GM04503 (cell line): ENCODE results near the gene FRMD4B.

Source experiments
- DNase-seq: peaks from one replicate; pipeline ENCODE4 v3.0.0-alpha.2; 2012; ENCODE audit warnings: low read depth

Gene FRMD4B

DNA sequence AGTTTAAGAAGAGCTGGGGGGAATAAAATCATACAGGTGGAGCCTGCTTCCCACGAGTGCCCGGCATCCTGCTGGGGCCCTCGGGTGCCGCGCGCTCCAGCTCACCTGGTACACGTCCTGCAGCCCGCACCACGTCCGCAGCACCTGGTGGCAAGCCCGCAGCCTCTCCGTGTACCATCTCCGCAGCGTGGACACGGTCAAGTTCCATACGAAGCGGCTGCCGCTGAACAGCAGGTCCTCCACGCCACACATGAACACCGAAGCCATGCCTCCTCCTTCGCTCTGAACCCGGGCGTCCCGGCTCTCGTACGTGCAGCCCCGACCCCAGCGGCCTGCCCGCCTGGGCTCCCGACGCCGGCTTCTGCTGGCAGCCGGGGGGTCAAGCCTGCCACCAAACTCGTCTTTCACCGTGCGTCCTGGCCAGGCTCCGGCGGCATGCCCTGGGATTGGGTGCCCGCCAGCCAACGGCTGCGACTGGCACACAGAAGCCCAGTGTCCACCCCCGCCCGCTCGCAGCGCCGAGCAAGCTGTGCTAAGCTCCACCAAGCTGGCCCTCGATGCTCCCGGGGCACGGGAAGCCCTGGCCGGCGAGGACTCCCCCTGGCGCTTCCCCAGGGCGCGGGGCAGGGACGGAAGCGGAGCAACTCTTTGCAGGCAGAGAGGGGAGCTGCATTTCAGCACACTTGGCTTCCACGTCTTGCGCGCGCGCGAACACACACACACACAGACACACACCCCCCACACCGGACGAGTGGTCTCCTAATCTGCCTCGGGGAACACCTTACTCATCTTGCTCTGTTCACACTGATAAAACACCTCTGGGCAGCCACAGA, at the start of gene FRMD4B:
Gene FRMD4B, minus strand, starts transcription at position 366 of the 833 bp plus-strand sequence. Its CDS starts 99 bp downstream, at position 267.
- DNase-seq = no peak

DNA sequence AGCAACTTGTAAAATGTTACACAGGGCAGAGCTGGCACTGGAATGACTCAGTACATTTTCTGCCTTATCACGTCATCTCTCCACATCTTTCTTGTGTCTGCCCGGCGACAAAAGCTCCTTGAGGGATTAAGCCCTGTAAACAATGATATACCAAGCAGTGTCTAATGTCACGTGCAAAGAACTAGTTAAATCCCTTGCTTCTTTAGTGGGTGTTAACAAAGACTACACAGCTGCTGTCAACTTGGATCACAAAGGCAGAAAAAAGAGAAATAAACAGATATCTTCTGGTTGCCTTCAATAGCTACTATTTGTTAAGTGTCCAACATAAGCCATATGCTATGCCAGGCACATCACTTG, 48.1 kb upstream of the FRMD4B start:
- no peak for DNase-seq

DNA sequence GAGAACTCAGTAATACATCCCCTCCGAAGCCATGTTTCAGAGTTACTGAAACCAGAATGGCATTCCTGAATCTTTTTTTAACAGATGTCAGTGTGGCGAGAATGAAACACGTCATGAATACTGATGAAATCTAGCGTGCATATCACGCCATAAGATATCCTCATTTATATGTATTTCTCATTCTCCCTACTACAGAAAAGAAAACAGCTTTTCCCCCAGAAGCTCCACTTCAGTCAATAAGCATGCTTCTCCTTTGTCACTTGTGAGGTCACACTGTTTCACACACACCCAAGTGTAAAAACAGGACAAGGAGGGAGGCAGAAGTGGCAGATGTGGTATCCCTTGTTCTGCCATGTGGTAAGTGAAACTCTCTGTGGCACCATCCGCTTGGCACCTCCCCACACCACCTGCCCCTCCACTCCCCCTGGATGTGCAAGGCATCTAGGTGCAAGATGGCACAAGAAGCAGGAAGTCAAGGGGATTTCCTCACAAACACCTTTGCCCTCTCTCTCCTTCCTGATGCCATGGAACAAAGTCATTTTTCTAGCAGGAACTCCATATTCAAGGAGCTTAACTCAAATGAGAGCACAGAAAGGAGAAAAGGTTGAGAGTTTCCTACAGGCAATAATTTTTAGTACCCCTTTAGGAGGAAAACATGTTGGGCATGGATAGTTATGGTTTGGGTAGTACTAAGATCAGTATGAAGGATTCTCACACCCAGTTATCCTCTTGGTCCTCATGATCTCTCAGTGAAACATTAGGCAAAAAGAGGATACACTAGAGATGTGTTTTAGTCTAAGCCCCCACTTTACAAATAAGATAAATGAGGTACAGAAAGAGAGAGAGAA, 47.5 kb upstream of the FRMD4B start:
- DNase-seq = no peak

DNA sequence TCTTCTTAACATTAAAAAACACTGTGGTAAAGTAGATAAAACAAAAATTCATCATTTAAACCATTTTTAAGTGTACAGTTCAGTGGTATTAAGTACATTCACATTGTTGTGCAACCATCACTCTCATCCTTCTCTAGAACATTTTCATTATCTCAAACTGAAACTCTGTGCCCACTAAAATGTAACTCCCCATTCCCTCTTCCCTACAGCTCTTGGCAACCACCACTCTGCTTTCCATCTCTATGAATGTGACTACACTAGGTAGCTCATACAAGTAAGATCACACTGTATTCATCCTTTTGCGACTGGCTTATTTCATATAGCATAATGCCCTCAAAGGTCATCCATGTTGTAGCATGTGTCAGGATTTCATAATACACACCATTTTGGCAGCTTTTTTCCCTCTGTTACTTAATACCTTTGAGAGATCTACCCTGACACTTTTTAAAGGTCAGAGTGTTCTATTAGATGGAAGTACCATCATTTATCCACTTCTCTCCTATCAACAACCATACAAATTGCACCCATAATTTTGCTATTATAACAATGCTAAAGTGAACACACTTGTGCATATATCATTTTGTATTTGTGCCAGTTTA, 42.9 kb upstream of the FRMD4B start:
- no peak for DNase-seq

DNA sequence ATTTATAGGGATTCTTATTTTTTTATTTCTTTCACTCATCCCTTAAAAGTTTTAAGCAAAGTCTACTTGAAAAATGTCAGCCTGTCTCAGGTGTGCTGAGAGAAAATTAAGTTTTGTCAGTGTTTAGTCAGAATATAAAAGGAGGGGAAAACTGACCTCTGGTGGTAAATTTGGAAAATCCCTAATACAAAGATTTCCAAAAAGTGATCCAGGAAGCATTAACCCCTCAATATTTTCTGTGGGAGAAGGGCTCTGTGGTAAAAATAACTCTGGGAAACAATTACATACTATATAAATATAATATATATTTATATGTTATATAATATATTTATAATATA, 41.0 kb upstream of the FRMD4B start:
- DNase-seq = no peak

DNA sequence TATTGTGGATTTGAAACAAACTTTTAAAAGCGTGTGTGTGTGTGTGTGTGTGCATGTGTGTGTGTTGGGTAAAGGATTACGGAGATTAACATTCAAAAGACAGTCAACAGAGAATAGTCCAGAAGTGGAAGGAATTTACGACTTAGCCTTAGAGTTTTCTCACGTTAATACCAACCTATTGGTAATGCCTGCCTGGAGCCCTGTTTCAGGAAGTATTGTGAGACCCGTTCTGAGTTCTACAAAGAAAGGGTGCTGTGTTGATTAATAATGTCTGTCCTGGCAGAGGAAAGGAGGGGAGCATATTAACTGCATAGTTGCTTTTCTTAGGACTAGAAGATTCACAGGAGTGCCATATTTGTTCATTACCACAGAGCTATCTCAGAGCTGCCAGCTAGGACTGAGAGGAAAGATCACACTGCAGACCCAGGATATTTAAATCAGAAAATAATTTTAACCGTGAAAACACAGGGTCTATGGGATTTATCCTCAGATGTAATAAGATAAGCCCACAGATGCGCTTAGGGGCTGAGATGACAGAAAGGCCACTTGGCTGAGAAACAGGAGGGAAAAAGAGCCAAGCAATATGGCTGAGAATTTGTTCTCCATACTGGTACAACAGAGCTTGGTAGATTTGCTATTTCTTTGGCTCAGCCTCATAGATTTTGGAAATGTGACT, 40.5 kb upstream of the FRMD4B start:
- DNase-seq = no peak

DNA sequence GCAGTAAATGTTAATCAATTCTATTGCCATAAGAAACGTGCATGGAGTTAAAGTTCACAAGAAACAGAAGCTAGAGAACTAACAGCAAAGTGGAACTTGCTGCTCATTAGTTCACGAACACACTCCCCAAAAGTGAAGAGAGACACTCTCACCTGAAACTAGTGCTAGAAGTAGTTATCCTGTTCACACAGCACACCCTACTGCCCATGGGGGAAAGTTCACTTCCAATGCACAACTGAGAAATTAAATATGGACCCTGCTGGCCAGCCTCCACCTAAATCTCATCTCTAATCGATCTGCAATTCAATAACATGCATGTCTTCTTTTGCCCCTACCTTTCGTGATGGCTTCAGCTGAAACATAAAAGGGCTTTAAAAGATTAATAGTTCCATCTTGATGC, 39.4 kb upstream of the FRMD4B start:
- DNase-seq = no peak

DNA sequence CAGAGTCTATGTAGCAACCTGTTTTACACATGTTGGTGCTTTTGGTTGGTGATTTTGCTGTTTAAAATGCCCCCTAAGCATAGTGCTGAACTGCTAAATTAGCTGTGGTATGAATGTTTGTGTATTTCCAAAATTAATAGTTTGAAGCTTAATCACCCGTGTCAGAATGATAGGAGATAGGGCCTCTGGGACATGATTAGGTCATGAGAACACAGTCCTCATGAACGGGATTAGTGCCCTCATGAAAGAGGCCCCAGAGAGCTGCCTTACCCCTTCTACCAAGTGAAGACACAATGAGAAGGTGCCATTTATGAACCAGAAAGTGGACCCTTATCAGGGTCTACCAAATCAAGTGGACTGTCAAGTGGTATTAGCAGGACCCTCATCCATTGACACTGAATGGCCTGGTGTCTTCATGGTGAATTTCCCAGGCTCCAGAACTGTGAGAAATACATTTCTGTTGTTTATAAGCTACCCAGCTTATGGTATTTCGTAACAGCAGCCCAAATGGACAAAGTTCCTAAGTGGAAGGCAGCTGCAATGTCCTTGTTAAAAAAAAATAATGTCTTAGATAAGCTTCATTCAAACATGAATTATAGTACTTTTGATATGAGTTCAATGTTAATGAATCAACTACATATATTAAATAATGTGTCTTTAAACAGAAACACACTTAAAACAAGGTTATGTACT, 37.7 kb upstream of the FRMD4B start:
- DNase-seq = no peak

DNA sequence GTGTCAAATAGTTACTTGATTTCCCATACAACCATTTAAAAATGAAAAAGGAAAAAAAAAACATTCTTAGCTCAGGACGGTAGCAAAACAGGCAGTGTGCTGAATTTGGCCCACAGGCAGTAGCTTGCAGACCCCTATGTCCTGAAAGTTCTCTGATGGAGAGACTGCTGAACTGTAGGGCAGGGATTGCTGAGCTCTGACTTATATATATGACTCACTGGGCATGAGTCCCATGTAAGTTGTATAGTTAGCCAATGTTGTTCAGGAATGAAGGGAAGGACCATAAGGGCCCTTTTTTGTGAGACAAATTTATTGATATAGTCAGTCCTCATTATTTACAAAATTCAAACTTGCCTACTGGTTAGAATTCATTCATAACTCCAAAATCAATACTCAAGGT, 36.9 kb upstream of the FRMD4B start:
- no peak for DNase-seq

DNA sequence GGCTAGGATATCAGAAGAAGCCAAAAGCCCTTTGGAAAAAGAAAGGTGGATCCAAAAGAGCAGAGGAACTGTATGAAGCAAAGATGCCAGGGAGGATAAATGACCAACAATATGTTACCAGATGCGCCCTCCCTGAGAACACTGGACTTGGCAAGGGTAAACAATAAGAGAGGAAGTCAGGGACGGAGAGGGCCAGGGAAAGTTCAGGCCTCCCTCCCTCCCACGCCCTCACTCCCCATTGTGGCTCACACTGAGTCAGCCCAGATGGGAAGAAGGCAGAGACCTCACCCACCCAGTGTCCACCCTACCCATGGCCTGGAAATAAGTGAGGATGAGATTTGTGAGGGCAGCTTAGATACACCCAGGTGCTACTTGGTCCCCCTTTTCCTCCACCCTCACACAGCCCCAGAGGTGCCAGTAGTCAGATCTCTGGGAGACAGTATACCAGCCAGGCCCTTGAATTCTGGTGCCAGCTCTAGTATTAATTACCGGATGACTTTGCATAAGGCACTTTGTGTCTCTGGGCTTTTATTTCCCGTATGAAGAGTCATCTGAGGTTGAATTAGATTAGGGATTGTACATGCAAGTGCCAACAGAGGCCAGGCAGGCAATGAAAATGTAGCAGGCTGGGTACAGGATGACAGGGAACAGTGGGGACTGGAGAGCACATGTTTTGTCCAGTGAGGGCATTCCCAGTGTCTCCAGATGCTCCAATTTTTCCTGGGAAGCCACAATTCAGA, 35.1 kb upstream of the FRMD4B start:
- no peak for DNase-seq

DNA sequence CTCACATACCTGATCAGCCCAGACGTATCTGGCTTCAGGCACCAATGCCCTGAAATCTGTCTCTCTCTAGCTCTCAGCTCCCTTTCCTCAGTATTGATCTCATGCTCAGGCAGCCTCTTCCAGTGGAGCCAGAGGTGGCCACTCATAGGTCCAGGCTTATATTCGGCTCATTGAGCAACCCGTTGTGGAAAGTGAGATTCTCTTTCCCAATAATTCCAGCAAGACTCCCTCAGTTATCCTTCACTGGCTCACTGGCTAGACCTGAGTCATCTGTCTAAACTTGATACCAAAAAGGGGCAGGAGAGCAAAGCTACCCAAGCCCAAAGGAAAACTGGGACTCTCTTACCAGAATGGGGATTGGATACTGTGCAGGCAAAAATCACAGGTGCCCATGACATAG, 33.4 kb upstream of the FRMD4B start:
- no peak for DNase-seq

DNA sequence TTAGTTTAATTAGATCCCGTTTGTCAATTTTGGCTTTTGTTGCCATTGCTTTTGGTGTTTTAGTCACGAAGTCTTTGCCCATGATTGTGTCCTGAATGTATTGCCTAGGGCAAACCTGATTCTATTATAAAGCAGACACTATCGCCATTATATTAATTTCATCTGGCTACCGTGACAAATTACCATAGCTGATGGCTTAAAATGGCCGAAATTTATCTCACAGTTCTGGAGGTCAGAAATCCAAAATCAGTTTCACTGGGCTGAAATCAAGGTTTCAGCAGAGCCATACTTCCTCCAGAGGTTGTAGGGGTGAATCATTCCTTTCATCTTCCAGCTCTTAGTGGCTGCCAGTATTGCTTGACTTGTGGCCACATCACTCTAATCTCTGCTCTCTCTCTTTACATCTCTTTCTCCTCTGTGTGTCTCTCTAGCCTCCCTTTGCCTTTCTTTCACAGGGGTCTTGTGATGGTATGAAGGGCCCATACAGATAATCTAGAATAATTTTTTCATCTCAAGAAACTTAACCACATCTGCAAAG, 31.7 kb upstream of the FRMD4B start:
- no peak for DNase-seq

DNA sequence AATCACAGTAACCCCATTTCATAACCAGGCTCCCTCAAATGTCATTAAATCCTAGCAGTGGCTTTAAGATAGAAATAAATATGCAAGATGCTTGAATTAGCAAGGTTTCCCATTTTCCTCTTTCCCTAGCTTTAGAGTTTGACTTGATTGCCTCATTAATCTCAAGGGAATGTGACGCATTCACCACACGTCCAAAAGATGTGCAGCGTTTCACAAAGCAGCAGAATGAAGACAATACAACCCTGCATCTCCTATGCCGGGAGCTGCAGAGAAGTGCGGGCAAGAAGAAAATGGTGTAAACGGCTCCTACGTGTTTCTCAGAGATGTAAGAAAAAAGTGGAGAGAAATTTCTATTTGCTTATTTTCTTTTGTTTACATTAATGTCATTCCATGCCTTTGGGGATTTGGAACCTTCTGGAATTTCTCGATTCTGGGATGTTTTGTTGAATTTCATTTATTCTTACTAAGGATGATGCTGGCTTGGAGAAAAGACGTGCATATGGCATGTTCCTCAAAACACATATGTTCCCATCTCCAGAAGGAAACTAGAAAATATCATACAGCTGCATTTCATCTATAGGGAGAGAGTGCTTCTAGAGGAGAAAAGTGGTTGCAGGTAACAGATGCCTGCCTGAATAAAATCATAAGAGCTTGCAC, 27.8 kb upstream of the FRMD4B start:
- no peak for DNase-seq

DNA sequence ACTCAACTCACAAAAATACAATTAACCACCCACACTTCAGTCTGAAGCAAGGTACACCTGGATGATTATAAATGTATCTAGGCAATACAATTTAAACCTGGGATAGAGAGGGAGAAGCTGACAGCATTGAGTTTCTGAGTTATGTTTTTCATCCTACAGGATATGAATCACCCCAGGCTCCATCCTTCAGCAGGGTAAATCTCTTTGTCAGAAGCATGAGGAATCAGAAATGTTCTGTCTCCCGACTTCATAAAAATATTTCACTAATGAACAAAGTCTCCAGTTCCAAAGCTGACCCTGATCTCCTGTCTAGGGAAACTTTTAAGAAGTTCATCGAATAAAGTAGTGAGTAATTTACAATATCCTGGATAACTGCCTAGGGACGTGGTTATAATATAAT, 25.5 kb upstream of the FRMD4B start:
- no peak for DNase-seq

DNA sequence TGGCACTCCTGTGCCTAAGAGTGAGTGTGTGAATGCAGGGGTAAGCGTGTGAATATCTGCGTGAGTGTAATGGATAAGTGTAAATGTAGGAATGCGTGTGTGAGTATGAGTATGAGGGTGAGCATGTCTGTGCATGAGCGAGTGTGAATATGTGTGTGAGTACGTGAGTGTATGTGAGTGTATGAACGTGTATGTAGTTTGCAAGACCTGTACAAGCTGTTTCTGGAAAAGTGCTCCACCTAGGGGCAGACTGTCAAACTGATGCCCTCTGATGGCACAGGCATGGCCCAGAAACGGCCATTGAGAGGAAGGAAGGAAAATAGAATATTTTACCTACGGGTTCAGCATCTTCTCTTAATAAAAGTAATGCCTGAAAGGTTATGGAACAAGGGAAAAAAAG, 24.4 kb upstream of the FRMD4B start:
- DNase-seq = no peak

DNA sequence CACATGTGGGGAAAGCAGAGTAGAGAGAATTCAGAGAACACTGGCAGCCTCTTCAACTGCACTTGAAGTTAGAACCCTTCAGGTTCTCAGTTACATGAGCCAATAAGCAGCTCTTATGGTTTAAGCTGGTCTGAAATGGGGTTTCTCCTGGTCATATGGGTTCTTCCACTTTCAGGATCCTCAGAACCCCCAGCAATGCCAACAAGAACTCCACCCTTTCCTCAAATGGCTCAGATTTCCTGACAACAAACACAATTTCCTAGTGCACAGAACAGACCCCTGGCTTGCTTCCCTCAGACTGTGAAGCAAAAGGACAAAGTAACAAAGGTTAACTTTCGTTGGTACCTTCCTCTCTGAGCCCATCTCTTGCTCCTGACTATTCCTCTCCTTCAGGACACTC, 23.9 kb upstream of the FRMD4B start:
- no peak for DNase-seq

DNA sequence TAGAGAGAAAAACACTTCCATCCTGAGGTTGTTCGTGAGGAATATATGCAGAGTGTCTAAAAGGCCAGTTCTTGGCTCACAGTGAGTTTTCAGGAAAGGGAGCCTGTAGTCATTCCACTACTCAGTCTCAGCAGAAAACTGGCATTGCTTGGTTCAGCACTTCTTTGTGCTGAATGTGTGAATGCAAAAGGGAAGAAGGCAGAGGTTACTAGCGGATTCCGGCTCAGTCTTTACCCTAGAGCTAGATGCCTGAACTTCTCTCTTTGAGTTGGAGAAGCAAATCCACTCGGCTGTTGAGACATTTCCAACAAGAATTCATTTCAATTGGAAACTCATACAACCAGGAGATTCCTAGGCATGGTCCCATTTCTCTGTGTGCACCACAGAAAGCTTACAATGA, 23.1 kb upstream of the FRMD4B start:
- DNase-seq = no peak

DNA sequence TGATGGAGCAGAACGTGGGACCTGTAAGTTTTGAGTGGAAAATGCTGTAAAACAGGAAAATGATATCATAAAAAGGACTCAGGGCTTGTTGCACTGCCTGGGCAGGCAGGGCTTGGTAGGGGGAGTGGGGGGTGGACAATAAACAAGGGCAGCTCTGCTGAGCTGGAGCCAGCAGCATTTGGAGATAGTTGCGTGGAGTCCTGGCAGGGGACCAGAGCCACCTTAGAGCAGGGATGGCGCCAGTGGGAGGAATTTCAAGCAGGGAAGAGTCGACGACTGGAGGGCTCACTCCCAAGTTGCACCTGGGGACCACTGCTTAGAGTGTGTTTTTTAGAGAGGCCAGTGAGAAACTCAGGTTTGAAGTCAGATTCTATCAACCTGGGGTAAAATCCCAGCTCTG, 22.7 kb upstream of the FRMD4B start:
- DNase-seq = no peak

DNA sequence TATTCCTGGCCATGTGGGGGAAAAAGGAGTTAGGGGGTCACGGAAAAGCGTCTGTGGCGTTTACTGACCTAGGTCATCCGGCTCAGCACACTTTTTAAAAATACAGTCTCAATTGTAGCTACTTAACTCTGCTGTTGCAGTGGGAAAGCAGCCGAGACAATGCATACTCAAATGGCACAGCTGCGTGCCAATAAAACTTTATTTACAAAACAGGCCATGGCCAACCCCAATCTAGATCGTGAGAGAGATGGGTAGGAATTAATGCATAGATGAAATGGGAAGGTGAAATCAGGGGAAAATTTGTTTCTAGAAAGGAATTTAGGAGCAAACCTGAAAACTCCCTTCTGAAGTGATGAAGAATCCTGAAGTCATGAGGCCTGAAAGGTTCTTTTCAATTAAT, 22.0 kb upstream of the FRMD4B start:
- DNase-seq = no peak

DNA sequence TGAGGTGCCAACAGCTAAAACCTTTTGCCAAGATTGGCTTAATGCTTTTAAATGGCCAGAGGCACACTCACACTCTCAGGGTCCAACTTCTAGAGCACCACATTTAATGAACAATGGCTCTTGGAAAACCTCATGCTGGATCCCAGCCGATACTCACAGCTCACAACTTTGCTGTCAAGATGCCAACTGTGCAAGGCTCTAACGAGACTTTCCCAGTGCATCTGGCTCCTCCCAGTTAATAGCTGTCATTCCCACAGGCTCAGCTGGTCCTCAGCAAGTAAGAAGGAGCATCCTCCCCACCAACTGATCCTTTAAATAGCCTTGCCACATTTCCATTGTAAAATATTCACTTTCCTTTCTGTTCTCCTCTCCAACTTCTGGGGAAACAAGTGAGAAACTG, 20.3 kb upstream of the FRMD4B start:
- DNase-seq = no peak

DNA sequence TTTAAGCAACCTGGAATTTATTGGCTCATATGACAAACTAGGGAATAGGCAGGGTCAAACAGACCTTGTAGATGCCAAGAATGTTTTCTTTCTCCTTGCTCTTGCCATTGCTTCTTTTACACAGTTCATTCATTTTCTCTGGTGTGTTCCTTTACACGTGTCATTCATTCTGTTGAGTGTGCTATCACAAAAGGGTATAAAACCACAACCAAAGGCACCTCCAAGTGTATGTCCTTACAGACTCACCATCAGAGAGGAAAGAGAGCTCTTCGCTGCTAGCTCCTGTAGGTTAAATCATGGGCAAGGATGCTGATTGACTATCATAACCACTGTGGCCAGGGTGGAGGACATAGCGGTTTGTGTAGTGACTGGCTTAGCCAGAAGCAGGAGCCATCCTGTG, 19.2 kb upstream of the FRMD4B start:
- DNase-seq = no peak
